Kidney (tissue), 14 donors: Measurements from ENCODE around the gene MTOR. TPM values are rescaled to one million over a fixed set of nuclear protein-coding genes. Genes with fewer than 3 reads are reported as not detected.

Experiments used
- DNase-seq, 5 donors: peaks; one replicate each; pipeline ENCODE4 v3.0.0-alpha.2; 2013 to 2020
- FAIRE-seq: peaks from 2 replicates; lab custom pipeline; 2012; peaks lifted over from hg19 to GRCh38; lab: Jason Lieb, UNC
- H3K27ac ChIP-seq, 2 donors: one replicate each; pipeline ENCODE4 v1.7.0; 2013; ENCODE audit warnings: low read depth in 2 of 2, low read length in 2 of 2, inconsistent platforms in 1 of 2
- H3K27me3 ChIP-seq: one replicate; pipeline ENCODE4 v1.7.1; 2013; ENCODE audit warnings: low read length, inconsistent platforms; ENCODE audit not compliant: control insufficient read depth, insufficient read depth
- H3K36me3 ChIP-seq, 3 donors: one replicate each; pipeline versions ENCODE4 v1.7.0 to v1.7.1; 2013; ENCODE audit warnings: low read length in 3 of 3, control low read depth in 1 of 3, inconsistent platforms in 1 of 3; ENCODE audit not compliant: insufficient read depth in 3 of 3, control insufficient read depth in 2 of 3
- H3K4me1 ChIP-seq, 3 donors: one replicate each; pipeline versions ENCODE4 v1.7.0 to v1.7.1; 2013; ENCODE audit warnings: low read length in 3 of 3, inconsistent platforms in 1 of 3, low read depth in 1 of 3; ENCODE audit not compliant: control insufficient read depth in 2 of 3, insufficient read depth in 2 of 3
- H3K4me3 ChIP-seq, 3 donors: one replicate each; pipeline versions ENCODE4 v1.7.0 to v1.8.1; 2013; ENCODE audit warnings: low read length in 3 of 3, control low read depth in 1 of 3, inconsistent platforms in 1 of 3
- H3K9ac ChIP-seq, 3 donors: one replicate each; pipeline versions ENCODE4 v1.7.0 to v1.7.1; 2013; ENCODE audit warnings: low read length in 3 of 3, control low read depth in 1 of 3, inconsistent platforms in 1 of 3
- H3K9me3 ChIP-seq, 3 donors: one replicate each; pipeline versions ENCODE4 v1.7.0 to v1.7.1; 2013; ENCODE audit warnings: low read length in 3 of 3, control low read depth in 1 of 3, inconsistent platforms in 1 of 3; ENCODE audit not compliant: control insufficient read depth in 2 of 3, insufficient read depth in 1 of 3
- intact Hi-C: fragments of 100-400 bp; cut with DNase I; formaldehyde crosslinking; loops from one replicate; pipeline ENCODE4 v1.11.1; 2022
- polyA plus RNA-seq: library from polyadenylated mRNA; stranded (reverse); fragments of 350-450 nt; fragmentation: Illumina TruSeq; extraction: RNeasy Lipid Tissue Mini Kit (QIAGEN cat#74804); gene quantifications from one replicate; pipeline ENCODE4 v1.2.3, GENCODE V29; 2014; ENCODE audit warnings: low read depth, low replicate concordance; ENCODE audit not compliant: insufficient read depth
- total RNA-seq: library from RNA; stranded (reverse); fragmentation: NEBNext Ultra II Directional; extraction: Animal tissue kit (Norgen Biotek cat#: 25700); gene quantifications from one replicate; pipeline ENCODE4 v1.2.1, GENCODE V29; 2021
- TF ChIP-seq, protein P1 (sequence below): IDR thresholded peaks from 3 replicates; pipeline ENCODE4 v1.5.1; 2012; ENCODE audit warnings: mild to moderate bottlenecking, moderate library complexity, borderline replicate concordance; ENCODE audit not compliant: insufficient read depth; ENCODE audit errors: extremely low read depth
- donor health status: control.
- donor health status: control.
- donor health status: control.
- donor health status: control.
- donor health status: control.
- donor health status: DM: yes; HTN: yes; CAD: no.
- donor health status: Normal renal cell carcinoma (clear cell type).

Gene MTOR
- total and polyA plus RNA-seq, 2 donors from 2014 or later, result 16.0 to 36.8 TPM

DNA sequence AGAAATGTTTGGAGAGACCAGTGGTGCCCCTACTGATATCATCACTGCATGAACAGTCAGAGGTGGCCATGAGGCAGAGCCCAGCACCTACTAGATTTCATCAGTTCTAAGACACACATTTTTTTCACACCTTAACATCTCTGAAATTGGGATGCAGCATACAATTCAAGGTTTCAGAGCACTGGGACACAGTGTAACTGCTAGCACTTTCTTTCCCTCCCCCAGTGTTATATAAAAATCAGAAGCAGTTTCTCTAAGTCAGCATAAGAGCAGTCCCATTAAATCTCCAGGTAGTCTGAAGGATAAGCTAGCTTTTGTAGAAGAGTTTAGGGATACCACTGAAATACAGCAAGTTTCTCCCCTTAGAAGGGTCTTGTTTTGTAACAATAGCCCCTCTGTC lies 83.2 kb downstream of the MTOR start:
- Histone ChIP-seq H3K9ac (no peak overlapping the region), H3K27me3 (no peaks in the 10 kb centered on the region), H3K4me3 (no peak overlapping the region), H3K27ac (no peak overlapping the region), H3K9me3 (no peaks in the 10 kb centered on the region), H3K4me1 (peaks cover 0 to 2% (median 0%) of the 10 kb centered on the region in 3 donors), H3K36me3 (peaks cover 0 to 15% (median 3%) of the 10 kb centered on the region in 3 donors)
- no peak for DNase-seq
- intact Hi-C loops, result no loop called here
- FAIRE-seq, result no peak
- TF ChIP-seq, protein P1, sequence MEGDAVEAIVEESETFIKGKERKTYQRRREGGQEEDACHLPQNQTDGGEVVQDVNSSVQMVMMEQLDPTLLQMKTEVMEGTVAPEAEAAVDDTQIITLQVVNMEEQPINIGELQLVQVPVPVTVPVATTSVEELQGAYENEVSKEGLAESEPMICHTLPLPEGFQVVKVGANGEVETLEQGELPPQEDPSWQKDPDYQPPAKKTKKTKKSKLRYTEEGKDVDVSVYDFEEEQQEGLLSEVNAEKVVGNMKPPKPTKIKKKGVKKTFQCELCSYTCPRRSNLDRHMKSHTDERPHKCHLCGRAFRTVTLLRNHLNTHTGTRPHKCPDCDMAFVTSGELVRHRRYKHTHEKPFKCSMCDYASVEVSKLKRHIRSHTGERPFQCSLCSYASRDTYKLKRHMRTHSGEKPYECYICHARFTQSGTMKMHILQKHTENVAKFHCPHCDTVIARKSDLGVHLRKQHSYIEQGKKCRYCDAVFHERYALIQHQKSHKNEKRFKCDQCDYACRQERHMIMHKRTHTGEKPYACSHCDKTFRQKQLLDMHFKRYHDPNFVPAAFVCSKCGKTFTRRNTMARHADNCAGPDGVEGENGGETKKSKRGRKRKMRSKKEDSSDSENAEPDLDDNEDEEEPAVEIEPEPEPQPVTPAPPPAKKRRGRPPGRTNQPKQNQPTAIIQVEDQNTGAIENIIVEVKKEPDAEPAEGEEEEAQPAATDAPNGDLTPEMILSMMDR, result no peak

- Histone ChIP-seq H3K9me3 (no peaks in the 10 kb centered on the region), H3K4me1 (peaks cover 0 to 2% (median 0%) of the 10 kb centered on the region in 3 donors), H3K27ac (no peak overlapping the region), H3K27me3 (no peaks in the 10 kb centered on the region), H3K4me3 (no peak overlapping the region), H3K36me3 (peaks cover 0 to 15% (median 2%) of the 10 kb centered on the region in 3 donors), H3K9ac (no peak overlapping the region)
- intact Hi-C loops, result no loop called here
- DNase-seq (peak in 2 of 5 donors; percentile 30 to 43), FAIRE-seq (no peak)
- TF ChIP-seq, protein P1, result no peak
These were observed 84.0 kb downstream of the MTOR start for GRCh38 chr1:11178021-11179015.

- H3K4me3 ChIP-seq, result no peak overlapping the region
- no peak overlapping the region for H3K27ac ChIP-seq
- TF ChIP-seq, protein P1, result no peak
- H3K9me3 ChIP-seq, result no peaks in the 10 kb centered on the region
- no peak overlapping the region for H3K9ac ChIP-seq
- peaks cover 0 to 2% (median 0%) of the 10 kb centered on the region in 3 donors for H3K4me1 ChIP-seq
- FAIRE-seq (no peak), DNase-seq (no peak)
- H3K27me3 ChIP-seq, result no peaks in the 10 kb centered on the region
- H3K36me3 ChIP-seq, result peaks cover 0 to 6% (median 2%) of the 10 kb centered on the region in 3 donors
- intact Hi-C loops, result no loop called here
These were observed 86.2 kb downstream of the MTOR start for GRCh38 chr1:11176081-11176706.
